Stimulated activated CD4-positive, alpha-beta T cell treated with anti-CD3 and anti-CD28 coated beads, Interleukin-4, amount 100 ng/mL, for 4 hours (primary cell): Measurements from ENCODE around the gene TEX13D.

ENCODE experiments used
- DNase-seq, 2 experiments: peaks; one replicate each; pipeline ENCODE4 v3.0.0-alpha.2; 2020

Gene TEX13D

DNA sequence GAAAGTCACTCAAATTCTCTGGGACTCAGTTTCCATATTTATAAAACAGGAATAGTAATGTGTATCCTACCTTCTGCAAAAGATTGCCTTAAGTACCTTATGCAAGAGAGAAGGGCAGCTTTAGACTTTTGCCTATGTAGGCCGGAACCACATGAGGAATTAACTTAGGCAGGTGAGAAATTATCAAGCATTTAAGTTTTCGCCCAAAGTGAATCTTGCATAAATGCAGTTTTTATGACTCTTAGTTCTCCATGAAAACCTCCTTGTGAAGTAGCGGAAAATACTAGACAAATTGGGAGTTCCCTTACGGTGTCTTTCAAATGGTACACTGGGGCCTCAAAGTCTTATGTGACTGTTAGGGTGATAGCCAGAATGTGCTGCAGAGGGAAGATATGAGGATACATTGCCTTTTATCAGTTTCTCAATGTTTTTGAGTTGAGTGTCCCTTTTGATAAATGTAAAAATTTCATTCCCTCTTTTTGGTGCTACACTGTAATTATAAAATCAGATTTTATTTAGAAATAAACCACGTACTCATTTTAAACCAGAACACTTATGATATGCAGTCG is 16.5 kb downstream of the TEX13D start:
- no peak for DNase-seq

- no peak for DNase-seq
These were observed 22.2 kb downstream of the TEX13D start for GRCh38 chrX:124354648-124355047.

DNA sequence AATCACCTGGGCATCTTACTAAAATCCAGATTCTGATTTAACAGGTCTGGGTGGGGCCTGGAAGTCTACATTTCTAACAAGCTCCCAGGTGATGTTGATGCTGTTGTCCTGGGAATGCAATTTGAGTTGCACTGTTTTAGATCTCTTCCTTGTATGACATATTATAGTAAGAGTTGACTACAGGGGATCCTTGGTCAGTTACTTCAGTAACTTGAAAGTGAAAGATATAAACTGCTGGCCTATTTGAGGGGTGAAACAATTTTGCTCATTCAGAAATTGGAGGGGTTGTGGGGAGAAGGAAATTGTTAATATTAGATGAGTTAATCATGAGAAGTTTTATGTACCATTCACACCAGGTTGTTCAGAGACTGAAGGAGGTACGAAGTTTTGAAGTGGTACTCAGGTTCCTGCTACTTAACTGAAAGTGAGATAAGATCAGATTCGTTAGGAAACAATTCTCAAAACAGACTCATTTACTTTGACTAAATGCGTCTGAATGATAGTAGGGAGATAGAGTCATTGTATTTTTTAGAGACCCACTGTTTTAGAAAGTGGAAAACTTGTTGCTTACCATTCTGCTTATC is 26.4 kb downstream of the TEX13D start:
- DNase-seq = no peak

- DNase-seq = no peak
These were observed 29.6 kb downstream of the TEX13D start for GRCh38 chrX:124362072-124362471.

GRCh38 chrX:124362761-124363160 is 30.3 kb downstream of the TEX13D start:
- DNase-seq = no peak

GRCh38 chrX:124369722-124370121 is 37.3 kb downstream of the TEX13D start:
- DNase-seq = no peak

DNA sequence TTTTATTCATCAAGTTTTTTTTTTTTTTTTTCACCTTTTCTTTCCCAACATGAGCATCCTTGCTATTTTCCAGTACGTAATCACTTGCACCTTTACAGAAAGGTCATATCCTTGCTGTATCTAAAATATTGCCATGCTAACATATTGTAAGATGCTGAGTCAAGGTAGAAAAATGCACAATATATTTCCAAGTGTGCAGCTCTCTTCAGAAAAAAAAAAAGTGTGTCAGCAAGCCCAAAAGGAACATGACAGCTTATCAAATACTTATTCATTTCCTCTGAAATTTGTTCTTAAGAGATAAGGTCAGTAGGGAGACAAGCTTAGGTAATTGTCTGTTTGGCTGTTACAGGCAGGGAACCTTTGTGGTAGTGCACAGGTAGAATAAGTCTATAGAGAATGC is 40.9 kb downstream of the TEX13D start:
- DNase-seq = no peak

GRCh38 chrX:124378643-124379042 is 46.2 kb downstream of the TEX13D start:
- no peak for DNase-seq

GRCh38 chrX:124383354-124383753 is 50.9 kb downstream of the TEX13D start:
- no peak for DNase-seq

- no peak for DNase-seq
These were observed 53.9 kb downstream of the TEX13D start for GRCh38 chrX:124386401-124386800.
